Stomach (tissue), 4 donors: ENCODE data around the gene LUZP1.

ENCODE experiments used
- CTCF ChIP-seq, 7 experiments: fragments of 450-650 bp in 4 of 7; fragments of 200-600 bp in 3 of 7; sonication (generic) in 3 of 7; IDR thresholded peaks; one replicate each; pipeline ENCODE4 v1.5.1; 2016 to 2019; ENCODE audit warnings: antibody characterized with exemption in 7 of 7, control low read depth in 2 of 7, mild to moderate bottlenecking in 1 of 7
- EP300 ChIP-seq: sonication (generic); formaldehyde crosslinking; IDR thresholded peaks from one replicate; pipeline ENCODE4 v1.6.1; 2017; ENCODE audit warnings: antibody characterized with exemption
- POLR2A ChIP-seq, 4 donors: fragments of 450-650 bp; IDR thresholded peaks; one replicate each; pipeline ENCODE4 v1.6.1; 2016; ENCODE audit warnings: antibody characterized with exemption in 4 of 4, control low read depth in 2 of 4, mild to moderate bottlenecking in 1 of 4, moderate library complexity in 1 of 4
- POLR2AphosphoS5 ChIP-seq, 3 donors: sonication (generic); formaldehyde crosslinking; IDR thresholded peaks; one replicate each; pipeline ENCODE4 v1.6.1; 2016; ENCODE audit warnings: antibody characterized with exemption in 3 of 3

GRCh38 chr1:23050201-23050600 lies 118.5 kb downstream of the LUZP1 start:
- TF ChIP-seq POLR2AphosphoS5 (IDR thresholded peaks at IDR 0.05) (no peak), CTCF (IDR thresholded peaks at IDR 0.05) (no peak), EP300 (no peak), POLR2A (IDR thresholded peaks at IDR 0.05) (no peak)
